HPDE6-E6E7 (cell line): Measurements from ENCODE around the gene ARPC4.

Experiments
- DNase-seq: peaks from one replicate; pipeline ENCODE4 v3.0.0; 2011; ENCODE audit warnings: missing footprints; ENCODE audit errors: extremely low spot score

Gene ARPC4

DNA sequence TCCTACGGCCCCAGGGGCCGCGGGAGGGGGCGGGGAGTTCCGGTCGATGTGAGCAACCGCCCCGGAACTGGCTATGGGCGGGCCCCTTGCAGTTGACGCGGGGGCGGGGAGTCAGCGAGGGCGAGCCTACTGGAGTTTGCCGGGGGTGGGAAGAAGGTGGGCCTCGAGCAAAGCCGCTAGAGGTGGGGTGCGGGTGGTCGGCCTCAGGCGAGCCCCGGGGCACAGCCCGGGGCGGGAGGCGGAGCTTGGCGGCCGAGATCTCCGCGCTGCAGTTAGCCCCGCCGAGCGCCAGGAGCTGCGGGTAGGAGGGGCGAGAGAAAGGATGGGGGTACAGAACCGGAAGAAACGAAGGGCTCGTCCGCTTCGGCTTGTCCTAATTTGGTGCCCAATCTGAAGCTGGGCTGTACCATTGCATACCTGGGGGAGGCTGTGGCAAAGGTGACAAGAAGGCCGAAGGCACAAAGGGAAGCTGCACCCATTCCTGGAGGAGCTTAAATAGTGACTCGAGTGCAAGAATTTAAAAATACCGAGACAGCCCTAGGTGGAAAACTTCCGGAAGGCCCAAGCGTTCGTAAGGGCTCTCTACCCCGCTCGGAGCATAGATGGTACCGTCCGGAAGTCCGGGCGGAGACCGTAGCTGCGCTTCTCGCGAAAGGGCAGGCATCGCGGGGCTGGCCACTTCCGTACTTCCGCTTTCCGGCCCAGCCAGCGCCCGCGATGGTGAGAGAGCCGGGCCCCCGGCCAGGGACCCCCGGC is at the start of gene ARPC4, which contains the start of gene TADA3:
Gene ARPC4, plus strand, starts transcription at position 678 of the 756 bp plus-strand sequence. Its CDS starts 40 bp downstream, at position 718.
Gene TADA3, minus strand, starts transcription at position 69 of the 756 bp plus-strand sequence. CDS start 1,007 bp downstream, outside the sequence.
- peak; percentile 65 for DNase-seq

DNA sequence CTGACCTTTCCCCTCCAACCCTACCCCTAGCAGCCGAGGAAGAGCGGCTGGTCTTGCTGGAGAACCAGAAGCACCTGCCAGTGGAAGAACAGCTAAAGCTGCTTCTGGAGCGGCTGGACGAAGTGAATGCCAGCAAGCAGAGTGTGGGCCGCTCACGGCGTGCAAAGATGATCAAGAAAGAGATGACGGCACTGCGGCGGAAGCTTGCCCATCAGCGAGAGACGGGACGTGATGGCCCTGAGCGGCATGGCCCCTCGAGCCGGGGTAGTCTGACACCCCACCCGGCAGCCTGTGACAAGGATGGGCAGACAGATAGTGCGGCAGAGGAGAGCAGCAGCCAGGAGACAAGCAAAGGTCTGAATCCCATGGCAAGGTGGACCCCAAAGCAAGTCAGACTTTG is 49.3 kb upstream of the ARPC4 start:
- no peak for DNase-seq

DNA sequence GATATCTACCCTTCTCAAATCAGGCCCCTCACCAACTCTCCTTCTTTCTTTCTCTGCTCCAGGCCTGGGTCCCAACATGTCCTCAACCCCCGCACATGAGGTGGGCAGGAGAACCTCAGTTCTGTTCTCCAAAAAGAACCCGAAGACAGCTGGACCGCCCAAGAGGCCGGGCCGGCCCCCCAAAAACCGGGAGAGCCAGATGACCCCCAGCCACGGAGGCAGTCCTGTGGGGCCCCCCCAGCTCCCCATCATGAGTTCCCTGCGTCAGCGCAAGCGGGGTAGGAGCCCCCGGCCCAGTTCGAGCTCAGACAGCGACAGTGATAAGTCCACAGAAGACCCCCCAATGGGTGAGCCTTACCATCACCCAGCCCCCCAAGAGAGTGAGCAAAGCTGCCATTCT is 48.7 kb upstream of the ARPC4 start:
- DNase-seq, result no peak

DNA sequence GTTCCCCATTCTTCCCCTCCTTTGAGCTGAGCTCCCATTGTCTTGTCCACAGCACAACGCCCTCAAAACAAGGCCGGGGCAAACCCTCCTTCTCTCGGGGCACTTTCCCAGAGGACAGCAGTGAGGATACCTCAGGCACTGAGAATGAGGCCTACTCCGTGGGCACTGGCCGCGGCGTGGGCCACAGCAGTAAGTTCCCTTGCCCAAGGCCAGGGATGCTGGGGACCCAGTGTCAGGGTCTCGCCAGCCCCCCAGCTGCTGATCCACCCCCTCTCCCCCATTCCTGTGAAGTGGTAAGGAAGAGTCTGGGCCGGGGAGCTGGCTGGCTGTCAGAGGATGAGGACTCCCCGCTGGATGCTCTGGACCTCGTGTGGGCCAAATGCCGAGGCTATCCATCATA is 47.4 kb upstream of the ARPC4 start:
- no peak for DNase-seq

DNA sequence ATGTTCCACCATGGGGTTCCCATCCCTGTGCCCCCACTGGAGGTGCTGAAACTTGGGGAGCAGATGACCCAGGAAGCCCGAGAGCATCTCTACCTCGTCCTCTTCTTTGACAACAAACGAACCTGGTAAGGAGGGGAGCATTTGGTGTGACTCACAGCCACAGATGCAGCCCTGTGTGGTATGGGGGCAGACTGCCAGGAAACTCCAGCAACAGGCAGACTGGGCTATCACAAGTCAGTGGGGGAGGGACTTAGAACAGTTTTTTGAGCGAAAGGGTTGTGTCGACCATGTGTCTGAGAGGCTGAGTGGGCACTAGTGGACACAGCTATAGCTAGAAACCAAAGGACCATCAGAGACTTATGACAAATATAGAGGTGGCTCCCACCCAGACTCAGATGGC is 46.6 kb upstream of the ARPC4 start:
- DNase-seq, result no peak

DNA sequence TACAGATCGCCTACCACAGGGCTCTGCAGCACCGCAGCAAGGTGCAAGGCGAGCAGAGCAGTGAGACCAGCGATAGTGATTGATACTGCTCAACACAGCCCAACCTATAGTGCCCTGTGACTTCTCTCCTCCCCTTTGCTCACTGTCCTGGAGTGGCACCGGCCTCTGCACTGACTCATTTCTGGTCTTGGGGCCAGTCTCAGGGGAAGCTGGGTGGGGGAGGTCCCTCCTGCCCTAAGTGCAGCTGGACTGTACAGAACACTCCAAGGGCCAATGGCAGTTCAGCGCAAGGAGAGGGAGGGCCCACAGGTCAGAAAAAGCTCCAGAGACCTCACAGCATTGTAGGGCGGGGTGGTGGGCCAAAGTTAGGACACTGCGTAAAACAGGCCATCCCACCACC is 45.6 kb upstream of the ARPC4 start:
- no peak for DNase-seq

DNA sequence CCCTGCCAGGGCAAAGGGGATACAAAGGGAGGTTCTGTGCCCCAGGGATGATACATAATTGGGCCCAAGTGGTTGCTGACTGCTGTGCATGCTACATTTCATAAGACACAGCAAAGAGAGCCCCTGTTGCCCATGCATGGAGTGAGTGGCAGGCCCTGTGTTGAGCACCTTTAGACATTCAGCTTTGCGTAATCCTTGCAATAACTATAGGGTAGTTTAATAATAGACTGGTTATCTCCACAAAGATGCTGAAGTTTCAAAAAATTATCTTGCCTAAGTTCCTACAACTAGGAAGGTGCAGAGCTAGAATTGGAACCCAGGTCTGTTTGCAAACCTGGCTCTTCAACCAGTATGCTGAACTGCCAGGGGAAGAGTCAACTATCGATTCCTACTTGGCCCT is 44.9 kb upstream of the ARPC4 start:
- no peak for DNase-seq

DNA sequence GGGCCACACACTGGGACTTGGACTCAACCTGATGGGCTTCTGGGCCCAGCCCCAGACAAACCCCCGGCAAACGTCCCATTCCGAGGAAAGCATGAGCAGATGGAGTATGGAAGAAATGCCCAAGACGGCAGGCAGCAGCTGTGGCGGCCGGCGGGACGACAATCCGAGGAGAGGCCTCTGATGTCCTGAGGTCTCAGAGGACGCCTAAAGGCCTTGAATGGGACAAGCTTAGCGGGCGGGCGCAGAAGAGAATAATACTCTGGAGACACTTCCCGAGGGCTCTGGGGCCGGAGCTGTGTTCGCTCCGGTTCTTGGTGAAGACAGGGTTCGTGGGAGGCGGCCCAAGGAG is 43.6 kb upstream of the ARPC4 start:
- DNase-seq, result no peak

DNA sequence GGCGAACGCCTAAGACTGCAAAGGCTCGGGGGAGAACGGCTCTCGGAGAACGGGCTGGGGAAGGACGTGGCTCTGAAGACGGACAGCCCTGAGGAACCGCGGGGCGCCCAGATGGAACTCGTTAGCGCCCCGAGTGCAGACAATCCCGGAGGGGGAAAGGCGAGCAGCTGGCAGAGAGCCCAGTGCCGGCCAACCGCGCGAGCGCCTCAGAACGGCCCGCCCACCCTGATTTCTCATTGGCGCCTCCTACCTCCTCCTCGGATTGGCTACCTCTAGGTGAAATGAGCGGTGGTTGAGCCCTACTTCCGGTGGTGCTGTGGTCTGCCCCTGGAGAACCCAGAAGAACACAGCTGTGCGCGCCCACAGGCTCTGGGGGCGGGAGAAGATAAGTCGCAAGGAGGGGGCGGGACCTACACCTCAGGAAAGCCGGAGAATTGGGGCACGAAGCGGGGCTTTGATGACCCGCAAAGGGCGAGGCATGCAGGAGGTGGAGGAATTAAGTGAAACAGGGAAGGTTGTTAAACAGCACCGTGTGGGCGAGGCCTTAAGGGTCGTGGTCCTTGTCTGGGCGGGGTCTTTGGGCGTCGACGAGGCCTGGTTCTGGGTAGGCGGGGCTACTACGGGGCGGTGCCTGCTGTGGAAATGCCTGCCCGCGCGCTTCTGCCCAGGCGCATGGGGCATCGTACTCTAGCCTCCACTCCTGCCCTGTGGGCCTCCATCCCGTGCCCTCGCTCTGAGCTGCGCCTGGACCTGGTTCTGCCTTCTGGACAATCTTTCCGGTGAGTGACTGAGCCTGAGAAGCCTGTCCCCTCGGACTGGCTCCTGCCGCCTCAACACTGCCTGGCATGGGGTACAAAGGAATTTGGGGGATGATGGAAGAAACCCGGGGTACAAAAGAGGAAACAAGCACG is 43.0 kb upstream of the ARPC4 start, which contains the start of gene OGG1:
Gene OGG1, plus strand, starts transcription at position 308 of the 911 bp plus-strand sequence. Its CDS starts 335 bp downstream, at position 643.
- peak; percentile 91 for DNase-seq

DNA sequence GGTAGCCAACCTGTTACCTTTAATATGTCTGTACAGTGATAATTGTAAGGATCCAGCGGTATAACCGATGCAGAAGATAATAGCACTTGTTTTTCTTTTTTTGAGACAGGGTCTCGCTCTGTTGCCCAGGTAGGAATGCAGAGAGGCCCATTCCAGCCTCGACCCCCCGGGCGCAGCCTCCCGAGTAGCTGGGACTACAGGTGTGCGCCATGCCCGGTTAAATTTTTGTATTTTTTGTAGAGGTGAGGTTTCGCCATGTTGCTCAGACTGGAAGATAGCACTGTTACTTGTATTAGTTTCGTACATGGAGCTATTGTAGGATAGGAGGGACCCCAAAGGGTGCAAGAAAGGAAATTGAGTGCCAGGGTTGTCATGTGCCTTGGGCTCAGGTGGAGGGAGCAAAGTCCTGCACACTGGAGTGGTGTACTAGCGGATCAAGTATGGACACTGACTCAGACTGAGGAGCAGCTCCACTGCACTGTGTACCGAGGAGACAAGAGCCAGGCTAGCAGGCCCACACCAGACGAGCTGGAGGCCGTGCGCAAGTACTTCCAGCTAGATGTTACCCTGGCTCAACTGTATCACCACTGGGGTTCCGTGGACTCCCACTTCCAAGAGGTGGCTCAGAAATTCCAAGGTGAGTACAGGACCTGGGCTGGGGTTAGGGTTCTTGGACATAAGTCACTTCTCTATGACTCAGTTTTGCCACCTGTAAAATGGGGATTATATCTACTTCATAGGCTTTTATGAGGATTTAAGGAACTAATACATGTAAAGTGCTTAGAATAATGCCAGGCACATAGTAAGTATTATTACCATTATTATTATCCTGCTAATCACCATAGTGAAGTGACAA is 42.1 kb upstream of the ARPC4 start:
- no peak for DNase-seq

DNA sequence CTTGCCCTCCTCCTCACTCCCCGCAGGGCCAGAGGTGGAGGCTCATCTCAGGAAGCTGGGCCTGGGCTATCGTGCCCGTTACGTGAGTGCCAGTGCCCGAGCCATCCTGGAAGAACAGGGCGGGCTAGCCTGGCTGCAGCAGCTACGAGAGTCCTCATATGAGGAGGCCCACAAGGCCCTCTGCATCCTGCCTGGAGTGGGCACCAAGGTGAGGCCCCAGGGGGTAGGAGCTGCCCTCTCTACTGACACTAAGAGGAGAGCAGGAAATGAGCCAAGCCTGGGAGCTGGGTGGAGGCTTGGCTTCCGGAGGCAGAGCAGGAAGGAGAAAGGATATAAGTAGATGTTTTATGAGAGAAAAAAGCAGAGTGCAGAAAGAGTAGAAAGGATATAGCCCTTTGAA is 38.2 kb upstream of the ARPC4 start:
- DNase-seq, result no peak

DNA sequence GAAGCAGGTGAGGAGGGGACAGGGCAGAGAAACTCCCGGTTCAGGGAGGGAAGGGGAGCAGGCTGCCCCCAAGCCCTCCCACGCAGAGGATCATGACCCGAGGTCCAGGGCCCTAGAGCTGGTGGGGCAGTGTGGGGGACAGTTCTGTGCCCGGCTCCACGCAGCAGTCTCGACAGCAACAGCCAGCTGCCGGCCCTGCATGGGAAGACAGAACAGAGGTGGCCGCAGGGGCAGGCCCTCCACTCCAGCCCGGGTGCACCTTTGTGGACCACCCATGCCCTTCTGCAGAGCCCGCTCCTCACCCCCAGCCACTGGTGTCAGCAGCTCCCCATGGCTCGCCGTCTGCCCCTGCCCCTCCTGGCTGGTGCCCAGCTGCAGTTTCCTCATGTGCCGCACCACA is 35.5 kb upstream of the ARPC4 start:
- no peak for DNase-seq

DNA sequence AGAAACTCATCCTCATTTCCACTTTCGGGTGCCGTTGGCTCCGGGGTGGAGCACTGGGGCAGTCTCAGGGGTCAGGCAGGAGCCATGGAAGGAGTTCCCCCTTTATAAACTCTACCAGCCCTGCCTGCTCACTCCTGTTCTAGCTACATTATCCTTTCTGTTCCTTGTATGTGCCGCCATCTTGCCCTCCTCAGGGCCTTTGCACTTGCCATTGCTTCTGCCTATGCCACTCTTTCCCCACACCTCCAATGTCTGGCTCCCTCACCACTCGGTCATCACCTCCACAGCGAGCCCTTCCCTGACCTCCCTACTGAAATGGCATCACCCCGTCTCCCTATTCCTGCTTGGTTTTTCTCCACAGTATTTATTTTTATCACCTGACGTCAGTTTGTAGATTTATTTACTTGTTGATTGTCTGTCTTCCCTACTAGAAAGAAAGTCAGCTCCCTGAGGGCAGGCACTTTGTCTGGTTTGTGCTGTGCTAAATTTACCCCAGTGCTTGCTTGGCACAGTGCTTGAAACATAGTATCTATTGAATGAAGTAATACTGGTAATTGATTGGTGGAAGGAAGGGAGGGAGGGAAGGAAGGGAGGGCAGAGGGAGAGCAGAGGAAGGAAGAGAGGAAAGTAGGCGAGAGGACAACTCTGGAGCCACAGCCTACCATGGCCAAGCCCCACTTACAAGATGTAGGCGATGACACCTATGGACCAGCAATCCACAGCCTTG is 31.9 kb upstream of the ARPC4 start:
- no peak for DNase-seq

DNA sequence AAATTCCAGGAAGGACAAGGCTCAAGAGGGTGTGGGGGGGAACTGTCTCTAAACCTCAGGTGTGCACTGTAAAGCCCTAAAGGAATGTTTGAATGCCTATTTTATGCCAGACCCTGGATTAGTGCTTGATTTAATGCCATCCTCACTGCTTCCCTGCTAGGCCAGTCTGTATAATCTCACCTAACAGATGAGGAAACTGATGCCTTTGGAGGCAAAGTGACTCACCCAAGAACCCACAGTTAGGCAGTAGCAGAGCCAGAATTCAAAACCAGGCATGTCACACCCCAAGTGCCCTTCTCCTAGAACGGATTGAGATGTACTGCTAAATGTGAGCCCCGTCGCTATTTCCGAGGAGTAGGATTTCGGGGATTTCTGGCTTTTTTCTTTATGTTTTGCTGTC is 31.0 kb upstream of the ARPC4 start:
- no peak for DNase-seq

DNA sequence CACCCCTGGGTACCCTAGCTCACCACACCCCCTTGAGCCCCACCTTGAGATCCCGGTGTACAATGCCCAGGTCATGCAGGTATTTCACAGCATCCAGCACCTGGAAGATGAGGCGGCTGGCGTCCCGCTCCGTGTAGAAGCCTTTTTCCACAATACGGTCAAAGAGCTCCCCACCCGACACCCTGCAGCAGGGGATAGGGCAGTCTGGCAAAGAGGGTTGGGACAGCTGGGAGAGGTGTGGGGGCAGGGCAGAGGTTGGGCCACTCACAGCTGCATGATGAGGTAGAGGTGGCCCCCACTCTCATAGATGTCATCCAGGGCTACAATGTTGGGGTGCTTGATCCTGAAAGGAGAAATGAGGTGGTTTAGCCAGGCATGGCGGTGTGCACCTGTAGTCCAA is 30.0 kb upstream of the ARPC4 start:
- DNase-seq, result no peak

DNA sequence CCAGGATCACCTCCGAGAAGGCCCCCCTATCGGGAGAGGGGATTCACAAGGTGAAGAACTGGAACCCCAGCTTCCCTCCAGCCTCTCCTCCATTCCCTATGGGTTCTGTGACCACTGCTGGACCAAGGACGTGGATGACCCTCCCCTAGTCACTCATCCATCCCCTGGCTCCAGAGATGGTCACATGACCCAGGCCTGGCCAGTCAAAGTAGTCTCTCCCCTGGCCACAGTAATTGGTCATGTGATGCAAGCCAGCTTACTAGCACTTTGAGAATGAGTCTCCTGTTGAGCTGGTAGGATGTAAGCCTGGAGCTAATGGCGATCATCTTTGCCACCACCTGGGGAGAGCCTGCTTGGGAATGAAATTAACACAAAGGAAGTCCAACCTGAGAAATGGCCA is 27.0 kb upstream of the ARPC4 start:
- DNase-seq, result no peak

DNA sequence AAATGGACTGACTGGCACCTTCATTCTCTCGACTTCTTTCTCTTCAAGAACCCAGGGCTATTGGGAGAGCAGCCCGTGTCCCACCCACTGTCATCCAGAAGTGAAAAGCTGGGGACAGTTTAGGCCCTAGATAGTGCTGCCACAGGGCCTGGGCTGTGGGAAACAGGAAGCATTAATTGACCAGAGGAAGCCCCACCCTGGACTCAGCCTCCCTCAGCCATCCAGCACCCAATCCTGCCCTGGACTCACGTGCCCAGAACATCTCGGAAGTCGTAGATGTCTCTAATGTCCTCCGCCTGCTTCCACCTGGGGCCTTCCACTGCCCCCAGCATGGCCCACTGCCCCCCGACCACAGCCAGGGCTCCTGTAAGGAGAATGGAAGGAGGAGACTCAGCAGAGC is 25.5 kb upstream of the ARPC4 start:
- no peak for DNase-seq

DNA sequence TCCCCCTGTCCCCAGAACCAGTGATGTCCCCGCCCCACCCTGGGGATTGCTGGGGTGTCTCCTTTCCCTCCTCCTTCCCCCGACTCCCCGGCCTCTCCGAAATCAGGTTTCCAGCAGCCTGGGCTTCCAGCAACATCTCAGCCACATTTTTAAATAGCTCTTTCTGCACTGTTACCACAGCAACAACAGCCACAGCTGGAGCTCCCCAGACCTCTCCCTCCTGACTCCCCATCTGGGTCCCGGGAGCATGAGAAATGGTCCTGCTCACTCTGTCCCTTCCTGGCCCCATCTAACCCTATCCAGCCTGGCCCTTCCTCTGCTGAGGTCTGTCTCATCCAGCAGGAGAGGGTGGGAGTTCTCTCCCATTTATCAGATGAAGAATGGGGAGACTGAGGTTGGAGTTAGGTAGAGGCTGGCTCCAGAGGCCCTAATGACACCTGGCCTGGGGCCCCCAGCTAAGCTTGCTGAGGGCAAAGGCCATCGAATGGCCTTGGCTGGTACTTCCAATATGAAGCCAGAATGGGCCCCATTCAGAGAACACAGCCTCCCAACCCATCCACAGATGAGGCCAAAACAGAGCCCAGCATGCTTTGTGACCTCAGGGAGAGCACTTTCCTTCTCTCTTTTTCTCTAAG is 24.6 kb upstream of the ARPC4 start:
- DNase-seq, result no peak

DNA sequence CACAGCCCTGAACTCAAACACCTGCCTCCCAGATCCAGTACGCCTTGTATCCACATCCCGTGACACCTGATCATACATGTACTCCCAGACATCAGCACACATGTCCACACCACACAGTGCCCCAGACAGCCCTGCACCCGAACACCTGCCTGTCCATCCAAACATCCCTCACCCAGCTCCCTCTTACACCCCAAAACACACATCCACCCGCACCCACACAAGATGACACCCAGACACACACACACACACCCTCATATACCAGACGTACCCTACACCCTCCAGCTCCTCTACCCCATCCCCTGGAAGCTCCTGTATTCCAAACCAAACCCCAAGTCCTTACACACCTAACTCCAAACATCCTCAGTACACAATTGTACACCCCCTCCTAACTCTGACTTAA is 23.9 kb upstream of the ARPC4 start:
- no peak for DNase-seq

DNA sequence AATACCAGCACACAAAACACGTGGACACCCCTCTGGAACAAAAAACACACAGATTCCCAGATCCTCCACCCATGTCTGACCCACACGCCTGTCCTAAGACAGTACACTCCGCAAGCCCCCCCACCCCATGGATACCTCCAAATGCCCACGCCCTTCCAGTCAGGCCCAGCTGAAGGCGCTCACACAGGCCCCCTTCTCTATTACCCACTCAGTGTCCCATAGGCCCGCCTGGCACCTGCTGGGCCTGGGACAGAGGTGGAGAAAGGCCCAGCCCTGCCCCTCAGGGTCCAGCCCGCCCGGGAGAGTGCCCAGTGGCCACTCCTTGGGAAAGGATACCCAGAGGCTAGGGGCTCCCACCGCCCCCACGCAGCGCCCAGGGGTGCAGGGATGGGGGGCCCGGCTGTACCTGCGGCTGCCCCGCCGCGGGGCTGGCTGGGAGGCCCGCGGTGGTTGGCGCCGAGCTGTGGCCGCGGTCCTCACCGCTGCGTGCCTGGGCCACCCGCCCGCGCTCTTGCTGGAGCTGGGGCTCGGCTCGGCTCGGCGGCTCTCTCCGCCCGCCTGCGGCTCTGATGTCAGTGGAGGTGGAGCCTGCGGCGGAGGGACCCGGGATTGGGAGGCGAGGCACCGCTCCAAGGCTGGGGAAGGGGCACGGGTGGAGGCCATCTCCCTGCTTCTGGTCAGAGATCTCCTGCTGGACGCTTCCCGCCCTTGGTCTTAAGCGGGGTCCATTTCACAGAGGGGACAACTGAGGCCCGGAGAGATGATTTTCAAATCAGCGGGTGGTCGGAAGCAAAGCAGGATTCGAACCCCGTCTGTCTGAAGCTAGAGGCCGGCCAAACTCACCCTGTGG is 23.2 kb upstream of the ARPC4 start, which contains the start of gene CAMK1:
Gene CAMK1, minus strand, starts transcription at position 522 of the 850 bp plus-strand sequence. CDS start 2,198 bp downstream, outside the sequence.
- DNase-seq, result peak; percentile 47
